WTC11 (cell line): ENCODE results near the gene ESYT3.

Experiments
- HMGA2 ChIP-seq: fragments of 250-450 bp; sonication (Bioruptor Pico); IDR thresholded peaks from 2 replicates; pipeline ENCODE4 v1.4.0; 2021; ENCODE audit warnings: mild to moderate bottlenecking, moderate library complexity
- NFYB ChIP-seq: sonication (generic); formaldehyde crosslinking; conservative IDR thresholded peaks from 2 replicates; pipeline ENCODE4 v1.8.0; 2022; ENCODE audit warnings: low read depth, missing genetic modification reagents
- SP1 ChIP-seq: sonication (generic); formaldehyde crosslinking; conservative IDR thresholded peaks from 2 replicates; pipeline ENCODE4 v1.8.1; 2022; ENCODE audit warnings: missing genetic modification reagents
- TCF7 ChIP-seq: sonication (generic); formaldehyde crosslinking; IDR thresholded peaks from 2 replicates; pipeline ENCODE4 v1.8.0; 2022; ENCODE audit warnings: mild to moderate bottlenecking, low read depth, missing genetic modification reagents, moderate library complexity
- TP53 ChIP-seq: sonication (generic); formaldehyde crosslinking; IDR thresholded peaks from 2 replicates; pipeline ENCODE4 v1.8.1; 2023; ENCODE audit warnings: mild to moderate bottlenecking, missing genetic modification reagents
- ZNF138 ChIP-seq: sonication (generic); formaldehyde crosslinking; conservative IDR thresholded peaks from 2 replicates; pipeline ENCODE4 v1.8.1; 2022; ENCODE audit warnings: mild to moderate bottlenecking, moderate library complexity, missing genetic modification reagents
- TF ChIP-seq, protein P1 (sequence below): sonication (generic); formaldehyde crosslinking; IDR thresholded peaks from 2 replicates; pipeline ENCODE4 v1.8.1; 2023; ENCODE audit warnings: mild to moderate bottlenecking, missing genetic modification reagents
- TF ChIP-seq, protein P2 (sequence below): fragments of 200-600 bp; IDR thresholded peaks from 2 replicates; pipeline ENCODE4 v1.8.0; 2022; ENCODE audit warnings: antibody characterized with exemption

DNA sequence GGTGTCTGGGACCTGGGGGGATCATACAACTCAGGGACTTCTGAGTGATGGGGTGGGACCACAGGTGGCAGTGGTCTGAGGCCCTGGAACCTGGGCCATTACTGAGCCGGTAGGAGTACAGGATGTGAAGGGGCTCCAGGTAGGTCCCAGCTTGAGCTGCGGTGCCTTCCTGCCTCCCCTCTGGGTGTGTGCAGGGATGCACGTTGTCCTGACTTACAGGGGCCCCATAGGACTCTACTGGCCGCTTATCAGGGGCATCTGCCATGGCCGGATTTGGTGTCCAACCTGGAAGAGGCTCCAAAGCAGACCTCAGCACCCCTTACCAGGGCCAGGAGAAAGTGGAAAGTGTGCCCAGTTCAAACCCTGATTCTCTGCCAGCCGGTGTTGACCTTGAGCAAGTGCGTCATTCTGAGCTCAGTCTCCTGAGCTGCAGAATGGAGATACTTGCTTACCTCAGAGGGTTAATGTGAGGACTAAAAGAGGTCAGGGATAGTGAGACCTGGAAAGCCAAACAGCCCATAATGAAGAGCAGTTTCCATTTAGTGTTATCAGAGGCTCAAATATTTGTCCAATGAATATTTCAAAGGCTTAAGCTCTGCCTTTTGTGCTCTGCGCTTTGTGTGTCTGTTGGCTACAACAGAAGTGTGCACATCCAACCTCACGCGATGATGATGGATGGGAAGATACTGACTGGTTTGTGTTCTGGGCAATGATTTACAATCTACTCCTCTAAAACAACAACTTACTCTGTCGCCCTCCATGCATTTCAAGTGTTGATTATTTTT, 35.4 kb upstream of the ESYT3 start:
- TF ChIP-seq, protein P1, sequence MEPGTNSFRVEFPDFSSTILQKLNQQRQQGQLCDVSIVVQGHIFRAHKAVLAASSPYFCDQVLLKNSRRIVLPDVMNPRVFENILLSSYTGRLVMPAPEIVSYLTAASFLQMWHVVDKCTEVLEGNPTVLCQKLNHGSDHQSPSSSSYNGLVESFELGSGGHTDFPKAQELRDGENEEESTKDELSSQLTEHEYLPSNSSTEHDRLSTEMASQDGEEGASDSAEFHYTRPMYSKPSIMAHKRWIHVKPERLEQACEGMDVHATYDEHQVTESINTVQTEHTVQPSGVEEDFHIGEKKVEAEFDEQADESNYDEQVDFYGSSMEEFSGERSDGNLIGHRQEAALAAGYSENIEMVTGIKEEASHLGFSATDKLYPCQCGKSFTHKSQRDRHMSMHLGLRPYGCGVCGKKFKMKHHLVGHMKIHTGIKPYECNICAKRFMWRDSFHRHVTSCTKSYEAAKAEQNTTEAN (CRISPR knock-in tag), result no peak
- TF ChIP-seq, protein P2, sequence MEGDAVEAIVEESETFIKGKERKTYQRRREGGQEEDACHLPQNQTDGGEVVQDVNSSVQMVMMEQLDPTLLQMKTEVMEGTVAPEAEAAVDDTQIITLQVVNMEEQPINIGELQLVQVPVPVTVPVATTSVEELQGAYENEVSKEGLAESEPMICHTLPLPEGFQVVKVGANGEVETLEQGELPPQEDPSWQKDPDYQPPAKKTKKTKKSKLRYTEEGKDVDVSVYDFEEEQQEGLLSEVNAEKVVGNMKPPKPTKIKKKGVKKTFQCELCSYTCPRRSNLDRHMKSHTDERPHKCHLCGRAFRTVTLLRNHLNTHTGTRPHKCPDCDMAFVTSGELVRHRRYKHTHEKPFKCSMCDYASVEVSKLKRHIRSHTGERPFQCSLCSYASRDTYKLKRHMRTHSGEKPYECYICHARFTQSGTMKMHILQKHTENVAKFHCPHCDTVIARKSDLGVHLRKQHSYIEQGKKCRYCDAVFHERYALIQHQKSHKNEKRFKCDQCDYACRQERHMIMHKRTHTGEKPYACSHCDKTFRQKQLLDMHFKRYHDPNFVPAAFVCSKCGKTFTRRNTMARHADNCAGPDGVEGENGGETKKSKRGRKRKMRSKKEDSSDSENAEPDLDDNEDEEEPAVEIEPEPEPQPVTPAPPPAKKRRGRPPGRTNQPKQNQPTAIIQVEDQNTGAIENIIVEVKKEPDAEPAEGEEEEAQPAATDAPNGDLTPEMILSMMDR, result no peak
- no peak for TF ChIP-seq TP53
- no peak for TF ChIP-seq ZNF138
- no peak for TF ChIP-seq HMGA2 (CRISPR knock-in tag)
- TF ChIP-seq NFYB (CRISPR knock-in tag), result no peak
- TF ChIP-seq TCF7, result no peak
- TF ChIP-seq SP1 (CRISPR knock-in tag), result no peak
